A549 treated with ZK216348 at 1 μM for 4 hours (cell line): ENCODE measurements around the gene CGB3. TPM values are rescaled to one million over a fixed set of nuclear protein-coding genes. Genes with fewer than 3 reads are reported as not detected.

Experiments used
- total RNA-seq: library from RNA; stranded (reverse); fragments of 200-300 nt; extraction: Qiagen RNA extraction; gene quantifications from 5 replicates; pipeline ENCODE4 v1.2.3, GENCODE V29; 2022; ENCODE audit warnings: low read depth

CGB3 gene
- total RNA-seq, result not detected in 5 replicates

GRCh38 chr19:49024233-49024632, at the start of gene CGB3:
Gene CGB3, minus strand, starts transcription at chr19:49024333. Its CDS starts 362 bp downstream, at chr19:49023971.

DNA sequence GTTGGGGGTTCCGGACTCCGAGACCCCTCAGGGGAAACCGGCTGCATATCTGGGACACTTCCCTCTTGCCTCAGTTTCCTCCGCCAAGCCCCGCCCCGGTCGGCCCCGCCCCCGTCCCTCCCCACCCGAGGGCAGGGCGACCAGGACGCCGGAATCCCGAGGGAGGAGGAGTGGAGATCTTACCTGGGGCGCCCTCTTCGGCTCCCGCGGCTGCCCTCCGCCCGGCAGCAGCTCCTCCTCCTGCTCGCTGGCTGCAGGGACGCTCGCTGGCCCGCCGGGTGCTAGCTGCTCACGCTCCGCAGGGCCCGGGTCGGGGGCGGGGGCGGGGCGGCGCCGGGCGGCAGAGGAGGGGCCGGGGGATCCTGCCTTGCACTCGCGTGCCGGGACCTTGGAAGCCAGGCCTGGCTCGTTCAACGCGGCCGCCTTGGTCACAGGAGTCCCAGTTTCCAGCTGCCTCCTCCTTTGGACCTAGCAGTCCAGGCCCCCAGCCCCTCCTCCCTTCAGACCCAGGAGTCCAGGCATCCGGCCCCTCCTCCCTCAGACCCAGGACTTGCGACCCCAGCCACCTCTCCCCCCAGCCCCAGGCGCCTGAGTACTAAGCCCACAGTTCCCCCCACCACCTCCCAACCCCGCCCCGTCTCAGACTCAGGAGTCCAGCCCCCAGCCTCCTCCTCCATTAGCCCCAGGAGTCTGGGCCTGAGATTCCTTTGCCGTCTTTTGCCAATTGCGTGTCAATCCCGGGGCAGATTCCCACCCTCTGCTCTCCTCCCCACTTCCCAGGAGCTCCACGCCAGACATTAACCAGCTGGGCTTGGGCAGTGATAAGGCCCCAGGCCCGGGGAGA, 40.9 kb upstream of the CGB3 start, which contains the start of gene NTF4:
NTF4 (minus strand) TSS at position 51 of the 844 bp plus-strand sequence. CDS start 2,821 bp downstream, outside the sequence.

DNA sequence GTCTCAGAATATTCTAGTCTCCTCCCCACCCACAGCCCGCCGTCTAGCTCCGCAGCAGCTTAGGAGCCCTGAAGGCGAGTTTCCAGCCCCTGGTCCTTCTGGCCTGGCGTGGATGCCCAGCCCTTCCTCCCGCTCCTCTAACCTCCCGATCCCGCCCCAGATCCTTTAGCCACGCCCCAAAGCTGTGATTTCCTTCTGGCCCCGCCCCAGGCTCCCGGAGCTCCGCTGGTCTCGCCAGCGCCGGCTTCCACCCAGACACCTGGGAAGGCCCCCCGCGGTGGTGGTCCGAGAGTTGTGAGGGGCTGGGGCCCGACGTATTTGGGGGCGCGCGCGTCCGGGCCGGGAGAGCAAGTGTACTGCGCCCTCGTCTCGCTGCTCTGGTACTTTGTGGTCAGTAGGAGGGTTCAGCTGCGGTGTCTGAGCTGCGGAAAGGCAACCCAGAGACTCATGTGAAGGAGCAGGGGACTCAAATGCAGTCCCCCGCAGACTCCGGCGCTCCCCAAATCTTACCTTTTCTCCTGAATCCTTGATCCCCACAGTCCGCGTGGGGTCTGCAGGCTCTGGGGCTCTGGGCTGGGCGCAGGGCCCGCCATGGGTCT, 33.6 kb upstream of the CGB3 start, which contains the start of gene CGB7:
CGB7 (minus strand) TSS at position 114 of the 599 bp plus-strand sequence. CDS start 2,374 bp downstream, outside the sequence.

DNA sequence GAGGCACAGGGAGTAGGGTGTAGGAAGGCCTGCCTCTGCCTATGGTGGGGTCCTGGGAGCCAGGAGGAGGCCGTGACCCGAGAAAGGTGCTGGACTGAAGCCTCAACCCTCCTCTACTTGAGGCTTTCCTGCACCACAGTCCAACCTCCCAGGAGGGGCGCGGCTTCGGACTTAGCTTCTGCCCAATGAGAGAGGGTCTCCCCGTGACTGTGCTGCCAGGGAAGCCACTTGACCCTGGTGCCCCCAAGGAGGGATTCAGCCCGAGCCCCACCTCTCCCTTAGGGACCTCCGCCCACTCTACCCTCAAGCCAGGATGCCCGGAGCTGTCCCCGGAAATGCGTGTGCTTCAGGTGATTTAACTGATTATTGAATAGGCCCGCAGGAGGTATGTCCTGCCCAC, 24.9 kb upstream of the CGB3 start, which contains the start of gene CGB8:
CGB8 (minus strand) TSS at position 101 of the 400 bp plus-strand sequence. CDS start 372 bp downstream, outside the sequence.

DNA sequence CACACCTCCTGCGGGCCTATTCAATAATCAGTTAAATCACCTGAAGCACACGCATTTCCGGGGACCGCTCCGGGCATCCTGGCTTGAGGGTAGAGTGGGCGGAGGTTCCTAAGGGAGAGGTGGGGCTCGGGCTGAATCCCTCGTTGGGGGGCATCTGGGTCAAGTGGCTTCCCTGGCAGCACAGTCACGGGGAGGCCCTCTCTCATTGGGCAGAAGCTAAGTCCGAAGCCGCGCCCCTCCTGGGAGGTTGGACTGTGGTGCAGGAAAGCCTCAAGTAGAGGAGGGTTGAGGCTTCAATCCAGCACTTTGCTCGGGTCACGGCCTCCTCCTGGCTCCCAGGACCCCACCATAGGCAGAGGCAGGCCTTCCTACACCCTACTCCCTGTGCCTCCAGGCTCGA, 19.4 kb upstream of the CGB3 start, which contains the start of gene CGB5:
CGB5 (plus strand) TSS at position 301 of the 400 bp plus-strand sequence. CDS start 362 bp downstream, outside the sequence.

DNA sequence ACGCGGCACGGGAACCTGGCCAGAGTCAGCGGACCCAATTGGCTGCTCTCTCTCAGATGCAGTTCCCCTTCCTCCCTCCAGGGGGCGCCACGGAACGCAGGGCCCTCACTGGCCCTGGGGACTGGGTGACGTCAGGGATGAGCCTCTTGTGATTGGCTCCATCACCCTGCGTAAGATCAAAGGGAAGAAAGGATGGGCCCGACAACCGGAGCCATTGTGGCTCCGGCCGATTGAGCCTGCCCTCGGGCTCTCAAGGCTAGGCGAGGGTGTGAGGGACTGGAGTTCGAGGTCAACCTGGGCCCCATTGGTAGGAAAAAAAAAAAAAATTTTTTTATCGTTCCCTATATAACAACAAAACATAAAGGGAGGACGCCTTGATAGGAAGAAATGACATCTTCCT, 12.7 kb upstream of the CGB3 start, which contains the start of gene CGB1:
CGB1 (minus strand) TSS at position 81 of the 400 bp plus-strand sequence. CDS start 184 bp downstream, outside the sequence.

GRCh38 chr19:49031642-49032301, 7.6 kb upstream of the CGB3 start, which contains the start of gene CGB2:
Gene CGB2, plus strand, starts transcription at chr19:49031890. Its CDS starts 206 bp downstream, at chr19:49032096.

GRCh38 chr19:49017041-49017665, 7.0 kb downstream of the CGB3 start, which contains the start of gene LHB:
Gene LHB, minus strand, starts transcription at chr19:49017091. Its CDS starts 10 bp downstream, at chr19:49017081.

DNA sequence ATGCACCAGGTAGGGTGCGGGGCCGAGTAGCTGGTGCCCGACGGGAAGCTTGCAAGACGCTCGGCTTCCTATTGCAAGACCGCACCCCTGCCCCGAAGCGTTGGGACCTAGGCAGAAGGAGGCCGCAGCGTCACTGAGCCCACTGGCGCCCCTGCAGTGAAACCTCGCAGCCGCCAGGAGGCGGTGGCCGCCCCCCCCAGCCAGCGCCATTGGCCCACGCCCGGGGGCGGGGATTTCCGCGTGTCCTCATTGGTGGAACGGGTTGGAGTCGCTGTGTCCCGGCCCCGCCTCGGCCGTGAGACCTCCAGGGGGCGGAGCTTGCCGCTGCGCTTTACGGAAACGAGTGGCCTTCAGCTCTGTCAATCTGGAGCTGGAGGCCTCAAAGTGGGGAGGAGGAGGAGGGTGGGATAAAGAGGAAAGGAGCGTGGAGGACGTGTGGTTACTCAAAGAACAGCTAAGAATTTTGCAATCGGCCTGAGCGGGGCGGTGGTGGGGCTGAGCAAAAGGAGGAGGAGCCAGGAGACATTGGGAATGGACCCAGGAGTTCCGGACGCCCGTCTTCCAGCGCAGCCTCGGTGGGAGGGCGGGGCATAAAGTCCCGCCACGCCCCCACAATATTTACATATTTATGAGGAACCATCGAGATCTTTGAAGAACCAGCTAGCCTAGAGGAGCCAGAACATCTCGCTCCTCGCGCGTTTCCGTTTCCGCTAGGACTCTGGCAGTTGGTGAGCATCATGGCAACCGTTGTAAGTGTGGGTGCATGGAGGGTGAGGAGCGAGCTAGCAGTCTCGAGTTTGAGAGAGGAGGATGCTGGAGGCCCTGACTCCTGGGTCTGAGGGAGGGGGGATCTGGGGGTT, 30.7 kb downstream of the CGB3 start, which contains the start of the genes GYS1 and RUVBL2:
GYS1 (minus strand) TSS at position 135 of the 860 bp plus-strand sequence. CDS start 197 bp downstream, outside the sequence.
RUVBL2 (plus strand) TSS at position 713 of the 860 bp plus-strand sequence; CDS start at position 738, 25 bp downstream.

Other genes with a start within 250 kb of the CGB3 start
- 41.4 to 63.3 TPM (median 59.5 TPM) in 5 replicates for gene BCAT2, start 213.3 kb downstream of the CGB3 start, total RNA-seq
- gene HSD17B14, start 187.8 kb downstream of the CGB3 start, total RNA-seq, result 9.4 to 15.3 TPM (median 14.5 TPM) in 5 replicates
- gene PLEKHA4, start 155.7 kb downstream of the CGB3 start, total RNA-seq, result 1.1 to 3.0 TPM (median 2.2 TPM) in 5 replicates
- 80.7 to 142 TPM (median 101 TPM) in 5 replicates for gene PPP1R15A, start 151.9 kb downstream of the CGB3 start, total RNA-seq
- not detected in 5 replicates for gene TULP2, start 125.6 kb downstream of the CGB3 start, total RNA-seq
- gene NUCB1, start 124.0 kb downstream of the CGB3 start, total RNA-seq, result 139 to 223 TPM (median 212 TPM) in 5 replicates
- 1.0 to 2.3 TPM (median 1.9 TPM) in 5 replicates for gene DHDH, start 90.6 kb downstream of the CGB3 start, total RNA-seq
- gene BAX, start 69.5 kb downstream of the CGB3 start, total RNA-seq, result 231 to 402 TPM (median 354 TPM) in 5 replicates
- gene FTL, start 59.0 kb downstream of the CGB3 start, total RNA-seq, result 16,893 to 25,075 TPM (median 18,830 TPM) in 5 replicates
- gene GYS1, start 31.0 kb downstream of the CGB3 start, total RNA-seq, result 12.8 to 22.1 TPM (median 20.3 TPM) in 5 replicates
- 194 to 265 TPM (median 241 TPM) in 5 replicates for gene RUVBL2, start 30.4 kb downstream of the CGB3 start, total RNA-seq
- not detected in 5 replicates for gene LHB, start 7.2 kb downstream of the CGB3 start, total RNA-seq
- 0.41 to 0.94 TPM in 2 of 5 replicates, not detected in the others for gene CGB2, start 7.6 kb upstream of the CGB3 start, total RNA-seq
- not detected in 5 replicates for gene CGB1, start 12.6 kb upstream of the CGB3 start, total RNA-seq
- gene CGB5, start 19.5 kb upstream of the CGB3 start, total RNA-seq, result 0.39 to 0.84 TPM (median 0.75 TPM) in 5 replicates
- gene CGB8, start 24.8 kb upstream of the CGB3 start, total RNA-seq, result 2.1 to 4.2 TPM (median 3.0 TPM) in 5 replicates
- gene CGB7, start 33.4 kb upstream of the CGB3 start, total RNA-seq, result 0.24 to 1.1 TPM (median 0.62 TPM) in 5 replicates
- gene NTF4, start 40.5 kb upstream of the CGB3 start, total RNA-seq, result 0.27 to 0.78 TPM (median 0.65 TPM) in 5 replicates
- not detected in 5 replicates for gene KCNA7, start 48.4 kb upstream of the CGB3 start, total RNA-seq
- 263 to 401 TPM (median 360 TPM) in 5 replicates for gene SNRNP70, start 61.1 kb upstream of the CGB3 start, total RNA-seq
- 3.3 to 9.4 TPM (median 6.7 TPM) in 5 replicates for gene LIN7B, start 90.0 kb upstream of the CGB3 start, total RNA-seq
- gene C19orf73, start 94.8 kb upstream of the CGB3 start, total RNA-seq, result 0.70 to 2.4 TPM (median 1.8 TPM) in 5 replicates
- 5.7 to 9.5 TPM (median 8.6 TPM) in 5 replicates for gene PPFIA3, start 95.2 kb upstream of the CGB3 start, total RNA-seq
- 0.19 TPM in 1 of 5 replicates, not detected in the others for gene HRC, start 131.1 kb upstream of the CGB3 start, total RNA-seq
- gene TRPM4, start 133.5 kb upstream of the CGB3 start, total RNA-seq, result 5.5 to 10.6 TPM (median 9.5 TPM) in 5 replicates